ENCODE results near the gene EFCAB11. TPM values are rescaled to one million over a fixed set of nuclear protein-coding genes. Genes with fewer than 3 reads are reported as not detected.

Gene EFCAB11
- total and polyA plus RNA-seq, 2 donors (not counting 3 experiments of a cell fraction or from before 2014, with no cell fraction given): 2.8 to 6.3 TPM

DNA sequence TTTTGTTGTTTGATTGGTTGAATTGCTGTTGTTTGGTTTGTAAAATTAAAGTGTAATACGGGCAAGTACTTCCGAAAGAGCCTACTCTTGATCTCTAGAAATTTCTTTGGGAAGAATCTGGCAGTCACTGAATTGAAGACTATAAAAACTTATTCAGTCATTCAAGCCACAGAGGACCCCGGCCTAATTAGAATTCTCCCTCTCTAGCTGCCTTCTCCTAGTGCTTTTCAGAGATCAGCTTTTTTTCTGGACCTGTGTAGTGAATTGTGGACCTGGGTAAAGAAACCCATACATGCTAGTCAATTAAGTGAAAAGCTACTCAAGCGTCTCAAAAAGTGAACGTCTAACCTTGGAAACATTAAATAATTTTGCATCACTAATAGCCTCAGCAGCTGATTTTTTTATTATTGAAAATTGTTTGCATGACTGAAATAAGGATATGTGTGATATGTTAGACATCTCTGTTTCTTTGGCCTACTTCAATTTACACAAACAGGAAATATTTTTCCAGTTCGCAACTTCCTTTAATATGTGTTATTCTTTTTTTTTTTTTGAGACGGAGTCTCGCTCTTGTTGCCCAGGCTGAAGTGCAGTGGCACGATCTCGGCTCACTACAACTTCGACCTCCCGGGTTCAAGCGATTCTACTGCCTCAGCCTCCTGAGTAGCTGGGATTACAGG is 27.2 kb downstream of the EFCAB11 start:
- dilution Hi-C loops (cut with MboI; ENCODE audit: extremely low pct_ligation_motif_present, low sequenced_read_pairs): no loop called here

More for the DNA sequence above, 27.2 kb downstream of the EFCAB11 start:
- Histone ChIP-seq H4K20me1 (replicated peaks; ENCODE audit: control insufficient read depth, extremely low read depth, insufficient read depth, low read length) (no peaks in the 10 kb centered on the region), H3K9ac (replicated peaks; ENCODE audit: extremely low read depth, insufficient read depth, low read length) (peak overlapping the region; percentile 82), H2AFZ (ENCODE audit: low read depth, low read length) (no peak overlapping the region), H3K9me1 (replicated peaks; ENCODE audit: control insufficient read depth, extremely low read depth, insufficient read depth, low read length) (no peaks in the 10 kb centered on the region), H3K4me3 (replicated peaks in 1 of 3; ENCODE audit: insufficient read depth in 1 of 3, low read depth in 1 of 3, low read length in 3 of 3) (peak overlapping the region in 1 of 3 experiments; percentile 1), H3K4me1 (ENCODE audit: control insufficient read depth, extremely low read depth, insufficient read depth, low read length) (peaks cover 29% of the 10 kb centered on the region), H3K27ac (ENCODE audit: insufficient read depth, low read depth, low read length) (peak overlapping the region; percentile 96), H3K27me3 (ENCODE audit: control insufficient read depth in 2 of 2, insufficient read depth in 2 of 2, low read length in 2 of 2) (no peaks in the 10 kb centered on the region), H3K36me3 (ENCODE audit: control insufficient read depth in 2 of 2, extremely low read depth in 1 of 2, insufficient read depth in 2 of 2, low read length in 2 of 2) (no peaks in the 10 kb centered on the region), H3K4me2 (ENCODE audit: insufficient read depth, low read length) (peak overlapping the region; percentile 76), H3K9me3 (replicated peaks; ENCODE audit: control insufficient read depth, insufficient read depth, low read length) (no peaks in the 10 kb centered on the region), H3K79me2 (ENCODE audit: control insufficient read depth, insufficient read depth, low read length) (no peaks in the 10 kb centered on the region)
- TSS peak; percentile 86 for BruUV-seq (replicated peaks)
- TF ChIP-seq EZH2 (IDR thresholded peaks at IDR 0.05; ENCODE audit: borderline replicate concordance, low read depth, low read length, severe bottlenecking) (no peak), POLR2A (IDR thresholded peaks at IDR 0.05; ENCODE audit: low read depth, low read length) (no peak), GATA2 (IDR thresholded peaks at IDR 0.05; ENCODE audit: insufficient read depth, insufficient read length, low read depth, low read length) (no peak), MYC (IDR thresholded peaks at IDR 0.05; ENCODE audit: low read depth, low read length) (no peak), JUN (IDR thresholded peaks at IDR 0.05; ENCODE audit: borderline replicate concordance, insufficient read depth, insufficient read length, low read depth) (no peak), FOS (IDR thresholded peaks at IDR 0.05; ENCODE audit: borderline replicate concordance, insufficient read depth, low read length) (peak; percentile 42)
- TF ChIP-seq, protein P1, sequence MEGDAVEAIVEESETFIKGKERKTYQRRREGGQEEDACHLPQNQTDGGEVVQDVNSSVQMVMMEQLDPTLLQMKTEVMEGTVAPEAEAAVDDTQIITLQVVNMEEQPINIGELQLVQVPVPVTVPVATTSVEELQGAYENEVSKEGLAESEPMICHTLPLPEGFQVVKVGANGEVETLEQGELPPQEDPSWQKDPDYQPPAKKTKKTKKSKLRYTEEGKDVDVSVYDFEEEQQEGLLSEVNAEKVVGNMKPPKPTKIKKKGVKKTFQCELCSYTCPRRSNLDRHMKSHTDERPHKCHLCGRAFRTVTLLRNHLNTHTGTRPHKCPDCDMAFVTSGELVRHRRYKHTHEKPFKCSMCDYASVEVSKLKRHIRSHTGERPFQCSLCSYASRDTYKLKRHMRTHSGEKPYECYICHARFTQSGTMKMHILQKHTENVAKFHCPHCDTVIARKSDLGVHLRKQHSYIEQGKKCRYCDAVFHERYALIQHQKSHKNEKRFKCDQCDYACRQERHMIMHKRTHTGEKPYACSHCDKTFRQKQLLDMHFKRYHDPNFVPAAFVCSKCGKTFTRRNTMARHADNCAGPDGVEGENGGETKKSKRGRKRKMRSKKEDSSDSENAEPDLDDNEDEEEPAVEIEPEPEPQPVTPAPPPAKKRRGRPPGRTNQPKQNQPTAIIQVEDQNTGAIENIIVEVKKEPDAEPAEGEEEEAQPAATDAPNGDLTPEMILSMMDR (IDR thresholded peaks at IDR 0.05; ENCODE audit: extremely low read depth in 1 of 2, insufficient read depth in 1 of 2, low read depth in 1 of 2, low read length in 2 of 2): no peak
- TF ChIP-seq, protein P2, sequence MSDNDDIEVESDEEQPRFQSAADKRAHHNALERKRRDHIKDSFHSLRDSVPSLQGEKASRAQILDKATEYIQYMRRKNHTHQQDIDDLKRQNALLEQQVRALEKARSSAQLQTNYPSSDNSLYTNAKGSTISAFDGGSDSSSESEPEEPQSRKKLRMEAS (IDR thresholded peaks at IDR 0.05; ENCODE audit: insufficient read depth, insufficient read length): no peak
- DNase-seq (ENCODE audit: low read depth, low spot score): peak; percentile 61
- ChIA-PET CTCF (interaction anchor here (1.2 to 7.4 kb wide), 9 partner anchors 9 to 900 kb away, joined by 3 to 64 read pairs (median 6); partner anchors contain the start of gene EFCAB11), POLR2A (interaction anchor here (0.7 kb wide), 1 partner anchor 45 kb away, joined by 3 read pairs; no protein-coding TSS in a partner anchor)
- intact Hi-C loops (cut with micrococcal nuclease): loop anchor here (1.0 to 5.0 kb wide), 2 partner anchors 28 to 310 kb away; partner anchors contain the start of gene TDP1
- peak; percentile 74 for FAIRE-seq

Data from endothelial cell of umbilical vein (primary cell).